Brain microvascular endothelial cell (primary cell): Measurements from ENCODE around the gene CLASRP.
A peak's percentile ranks its signal among the peaks of the same experiment; 100 is the strongest.
"Not testable (repeated sequence)": the region's sequence is repeated elsewhere in the genome, so short reads cannot be mapped to it uniquely, and the experiment has no call there.

Experiments used
- DNase-seq: peaks from one replicate; pipeline ENCODE4 v3.0.0-alpha.2; 2020
- H3K27ac ChIP-seq: fragments of 250-450 bp; sonication (Bioruptor Pico); 2 replicates; pipeline ENCODE4 v1.5.1; 2020; ENCODE audit warnings: mild to moderate bottlenecking, moderate library complexity
- H3K27me3 ChIP-seq: fragments of 250-450 bp; sonication (Bioruptor Pico); replicated peaks from 2 replicates; pipeline ENCODE4 v1.5.1; 2020; ENCODE audit warnings: mild to moderate bottlenecking
- H3K36me3 ChIP-seq: fragments of 250-450 bp; sonication (Bioruptor Pico); replicated peaks from 2 replicates; pipeline ENCODE4 v1.5.1; 2020; ENCODE audit warnings: mild to moderate bottlenecking
- H3K4me3 ChIP-seq: 2 replicates; pipeline ENCODE4 v1.5.1; 2011; ENCODE audit warnings: low read depth, mild to moderate bottlenecking, control low read depth, low read length, moderate library complexity
- CTCF ChIP-seq: IDR thresholded peaks from 2 replicates; pipeline ENCODE4 v1.5.1; 2011; ENCODE audit warnings: low read depth, mild to moderate bottlenecking, moderate library complexity, low read length, control low read depth, inconsistent platforms; ENCODE audit errors: missing control alignments
- in situ Hi-C: cut with HindIII; loops from 2 replicates; pipeline ENCODE4 v1.10.0; 2017; ENCODE audit warnings: low sequenced_read_pairs, low pct_ligation_motif_present

The CLASRP gene

GRCh38 chr19:45102481-45102880 lies 63.6 kb downstream of the CLASRP start:
- in situ Hi-C loops, result no loop called here
- H3K27ac ChIP-seq, result no peak overlapping the region
- TF ChIP-seq CTCF, result no peak

GRCh38 chr19:45103156-45103507 lies 64.3 kb downstream of the CLASRP start:
- no peak for DNase-seq
- H3K36me3 ChIP-seq, result no peaks in the 10 kb centered on the region
- peak overlapping the region; percentile 12 for H3K4me3 ChIP-seq
- H3K27me3 ChIP-seq, result no peaks in the 10 kb centered on the region
- in situ Hi-C loops, result no loop called here
- H3K27ac ChIP-seq, result no peak overlapping the region
- TF ChIP-seq CTCF, result no peak

More at GRCh38 chr19:45102481-45102880, 63.6 kb downstream of the CLASRP start:
- Histone ChIP-seq H3K27me3 (no peaks in the 10 kb centered on the region), H3K4me3 (no peak overlapping the region), H3K36me3 (no peaks in the 10 kb centered on the region)
- no peak for DNase-seq

GRCh38 chr19:45103508-45104319 lies 64.9 kb downstream of the CLASRP start:
- peak; percentile 30 for TF ChIP-seq CTCF
- Histone ChIP-seq H3K4me3 (peak overlapping the region; percentile 12), H3K27ac (no peak overlapping the region), H3K27me3 (no peaks in the 10 kb centered on the region), H3K36me3 (no peaks in the 10 kb centered on the region)
- DNase-seq, result no peak
- in situ Hi-C loops, result no loop called here

GRCh38 chr19:45104658-45105349 lies 66.0 kb downstream of the CLASRP start:
- no peak for TF ChIP-seq CTCF
- no peak overlapping the region for H3K27ac ChIP-seq

GRCh38 chr19:45106363-45106762 lies 67.5 kb downstream of the CLASRP start:
- H3K4me3 ChIP-seq, DNase-seq, in situ Hi-C loops, H3K36me3 ChIP-seq, H3K27ac ChIP-seq, H3K27me3 ChIP-seq: not testable (repeated sequence)

More at GRCh38 chr19:45104658-45105349, 66.0 kb downstream of the CLASRP start:
- H3K4me3 ChIP-seq, result no peak overlapping the region
- DNase-seq, result no peak
- no peaks in the 10 kb centered on the region for H3K27me3 ChIP-seq
- in situ Hi-C loops, result no loop called here
- H3K36me3 ChIP-seq, result no peaks in the 10 kb centered on the region

GRCh38 chr19:45107621-45108150 lies 68.8 kb downstream of the CLASRP start:
- in situ Hi-C loops, result no loop called here
- Histone ChIP-seq H3K27me3 (no peaks in the 10 kb centered on the region), H3K36me3 (no peaks in the 10 kb centered on the region), H3K4me3 (no peak overlapping the region), H3K27ac (no peak overlapping the region)
- no peak for TF ChIP-seq CTCF
- DNase-seq, result no peak
